Measurements from ENCODE around the gene PNPLA2.

DNA sequence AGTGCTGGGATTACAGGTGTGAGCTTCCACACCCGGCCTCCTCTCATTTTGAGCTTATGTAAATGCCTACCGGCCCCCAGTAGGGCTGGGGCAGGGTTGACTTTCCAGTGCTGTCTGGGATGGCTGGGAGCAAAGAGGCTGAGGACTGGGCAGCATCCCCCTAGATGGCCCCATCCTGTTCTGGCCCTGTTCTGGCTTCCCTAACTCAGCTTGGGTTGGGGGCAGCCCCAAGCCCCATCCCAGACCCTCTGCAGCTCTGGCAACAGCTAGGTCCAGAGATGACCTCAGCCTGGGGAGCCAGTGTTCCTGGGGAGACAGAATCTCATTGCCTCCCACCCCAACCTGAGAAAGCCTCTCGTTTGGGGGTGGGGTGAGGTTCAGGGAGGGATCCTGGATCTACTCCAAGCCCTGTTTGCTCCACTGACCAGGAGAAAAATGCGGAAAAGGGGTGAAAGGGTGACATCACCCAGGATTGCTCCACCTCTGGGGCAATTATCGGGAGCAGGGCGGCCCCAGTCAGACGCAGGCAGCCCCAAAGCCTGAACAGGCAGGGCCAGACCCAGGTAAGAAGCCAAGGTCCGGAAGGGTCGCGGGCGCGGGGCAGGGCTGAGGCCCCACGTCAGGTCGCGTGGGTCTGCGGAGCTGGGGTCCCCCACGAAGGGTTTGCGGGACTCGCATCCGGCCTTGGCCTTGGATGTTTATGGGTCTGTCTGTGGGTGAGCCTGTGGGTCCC is at the start of gene PNPLA2:
- TF ChIP-seq CTCF (conservative IDR thresholded peaks at IDR 0.05 in 1 of 2, IDR thresholded peaks at IDR 0.05 in 1 of 2; ENCODE audit: low read depth in 1 of 2, low read length in 2 of 2) = no peak
- TF ChIP-seq EZH2 (IDR thresholded peaks at IDR 0.05; ENCODE audit: low read length, missing control alignments) = no peak
